ENCODE measurements around the gene CD276. TPM values are rescaled to one million over a fixed set of nuclear protein-coding genes. Genes with fewer than 3 reads are reported as not detected.

The CD276 gene
- polyA plus RNA-seq, 1 donor, result 152 TPM

Other genes with a start within 250 kb of the CD276 start
- gene REC114, start 241.2 kb upstream of the CD276 start, polyA plus RNA-seq (ENCODE audit: insufficient read length), result not detected
- 187 TPM for gene NPTN, start 51.0 kb upstream of the CD276 start, polyA plus RNA-seq (ENCODE audit: insufficient read length)
- 12.6 TPM for gene INSYN1, start 69.0 kb downstream of the CD276 start, polyA plus RNA-seq (ENCODE audit: insufficient read length)
- not detected for gene TBC1D21, start 189.2 kb downstream of the CD276 start, polyA plus RNA-seq (ENCODE audit: insufficient read length)
- 70.4 TPM for gene LOXL1, start 242.1 kb downstream of the CD276 start, polyA plus RNA-seq (ENCODE audit: insufficient read length)

Measured in left kidney (tissue), 1 donor.